DOHH2 (cell line): ENCODE data around the gene COL27A1.

Experiments
- H3F3A ChIP-seq: fragments of 200-600 bp; sonication (generic), shearing (Covaris generic); 2 replicates; pipeline ENCODE4 v1.6.0; 2016; ENCODE audit warnings: antibody characterized with exemption, mild to moderate bottlenecking; ENCODE audit not compliant: control insufficient read depth, insufficient read depth
- H3K27ac ChIP-seq: fragments of 200-600 bp; sonication (generic); 2 replicates; pipeline ENCODE4 v1.5.1; 2014; ENCODE audit warnings: low read depth, mild to moderate bottlenecking, low read length, moderate library complexity
- H3K27me3 ChIP-seq: fragments of 200-600 bp; sonication (generic); 2 replicates; pipeline ENCODE4 v1.6.1; 2014; ENCODE audit warnings: mild to moderate bottlenecking, low read length, mixed read lengths; ENCODE audit not compliant: control insufficient read depth
- H3K36me3 ChIP-seq: fragments of 200-600 bp; sonication (generic); 2 replicates; pipeline ENCODE4 v1.6.1; 2014; ENCODE audit warnings: mild to moderate bottlenecking, low read length, moderate library complexity, mixed read lengths; ENCODE audit not compliant: control insufficient read depth
- H3K4me1 ChIP-seq: fragments of 200-600 bp; sonication (generic); 2 replicates; pipeline ENCODE4 v1.6.1; 2014; ENCODE audit warnings: mild to moderate bottlenecking, low read length, mixed read lengths; ENCODE audit not compliant: control insufficient read depth
- H3K4me2 ChIP-seq: fragments of 200-600 bp; sonication (generic); 2 replicates; pipeline ENCODE4 v1.6.0; 2014; ENCODE audit warnings: mild to moderate bottlenecking, low read length, moderate library complexity
- H3K4me3 ChIP-seq: fragments of 200-600 bp; sonication (generic); 2 replicates; pipeline ENCODE4 v1.5.1; 2014; ENCODE audit warnings: mild to moderate bottlenecking, low read length, mixed read lengths
- H3K79me2 ChIP-seq: fragments of 200-600 bp; sonication (generic); 2 replicates; pipeline ENCODE4 v1.6.1; 2014; ENCODE audit warnings: mild to moderate bottlenecking, low read length, mixed read lengths; ENCODE audit not compliant: control insufficient read depth
- H3K9me2 ChIP-seq: fragments of 200-600 bp; sonication (generic); replicated peaks from 2 replicates; pipeline ENCODE4 v1.6.1; 2014; ENCODE audit warnings: mild to moderate bottlenecking, low read length, mixed read lengths; ENCODE audit not compliant: control insufficient read depth
- H3K9me3 ChIP-seq: fragments of 200-600 bp; sonication (generic); 2 replicates; pipeline ENCODE4 v1.6.1; 2014; ENCODE audit warnings: antibody characterized with exemption, low read length, mixed read lengths; ENCODE audit not compliant: control insufficient read depth, insufficient read depth
- H4K20me1 ChIP-seq: fragments of 200-600 bp; sonication (generic); 2 replicates; pipeline ENCODE4 v1.6.0; 2014; ENCODE audit warnings: low read depth, mild to moderate bottlenecking, antibody characterized with exemption, low read length, moderate library complexity; ENCODE audit not compliant: control insufficient read depth, insufficient read depth
- EZH2phosphoT487 ChIP-seq: fragments of 200-600 bp; sonication (generic); IDR thresholded peaks from 2 replicates; pipeline ENCODE4 v1.6.1; 2017; ENCODE audit warnings: borderline replicate concordance, mild to moderate bottlenecking, antibody characterized with exemption, low read length, moderate library complexity, mixed read lengths
- TF ChIP-seq, protein P1 (sequence below): fragments of 200-600 bp; sonication (generic); IDR thresholded peaks from one replicate; pipeline ENCODE4 v1.5.1; 2014; ENCODE audit warnings: antibody characterized with exemption, mild to moderate bottlenecking, low read depth, low read length; ENCODE audit not compliant: poor library complexity, severe bottlenecking

COL27A1 gene

DNA sequence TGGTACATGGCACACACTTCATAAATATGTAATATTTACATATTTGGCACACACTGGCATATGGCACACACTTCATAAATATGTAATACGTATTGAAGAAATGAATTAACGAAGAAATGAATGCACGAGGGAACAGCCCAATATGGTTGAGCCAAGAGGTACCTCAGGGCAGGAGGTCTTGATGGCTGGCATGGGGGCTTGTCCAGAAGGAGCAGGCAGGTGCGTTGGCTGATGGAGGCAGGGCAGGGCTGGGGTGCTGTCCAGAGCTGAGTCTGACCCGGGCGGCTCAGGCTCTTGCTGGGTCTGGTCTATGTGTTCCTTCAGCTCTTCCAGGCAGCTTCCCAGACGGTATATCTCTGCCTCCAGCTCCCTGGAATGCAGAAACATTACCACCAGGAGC lies 206.2 kb downstream of the COL27A1 start:
- Histone ChIP-seq H3K27me3 (no peaks in the 10 kb centered on the region), H3K27ac (no peak overlapping the region), H3K79me2 (peaks cover 67% of the 10 kb centered on the region), H3K36me3 (peaks cover 96% of the 10 kb centered on the region), H3K4me1 (peaks cover 36% of the 10 kb centered on the region), H3K4me3 (no peak overlapping the region), H3K4me2 (no peak overlapping the region), H3F3A (peaks cover 20% of the 10 kb centered on the region), H3K9me2 (no peaks in the 10 kb centered on the region), H3K9me3 (no peaks in the 10 kb centered on the region), H4K20me1 (no peaks in the 10 kb centered on the region)
- TF ChIP-seq, protein P1, sequence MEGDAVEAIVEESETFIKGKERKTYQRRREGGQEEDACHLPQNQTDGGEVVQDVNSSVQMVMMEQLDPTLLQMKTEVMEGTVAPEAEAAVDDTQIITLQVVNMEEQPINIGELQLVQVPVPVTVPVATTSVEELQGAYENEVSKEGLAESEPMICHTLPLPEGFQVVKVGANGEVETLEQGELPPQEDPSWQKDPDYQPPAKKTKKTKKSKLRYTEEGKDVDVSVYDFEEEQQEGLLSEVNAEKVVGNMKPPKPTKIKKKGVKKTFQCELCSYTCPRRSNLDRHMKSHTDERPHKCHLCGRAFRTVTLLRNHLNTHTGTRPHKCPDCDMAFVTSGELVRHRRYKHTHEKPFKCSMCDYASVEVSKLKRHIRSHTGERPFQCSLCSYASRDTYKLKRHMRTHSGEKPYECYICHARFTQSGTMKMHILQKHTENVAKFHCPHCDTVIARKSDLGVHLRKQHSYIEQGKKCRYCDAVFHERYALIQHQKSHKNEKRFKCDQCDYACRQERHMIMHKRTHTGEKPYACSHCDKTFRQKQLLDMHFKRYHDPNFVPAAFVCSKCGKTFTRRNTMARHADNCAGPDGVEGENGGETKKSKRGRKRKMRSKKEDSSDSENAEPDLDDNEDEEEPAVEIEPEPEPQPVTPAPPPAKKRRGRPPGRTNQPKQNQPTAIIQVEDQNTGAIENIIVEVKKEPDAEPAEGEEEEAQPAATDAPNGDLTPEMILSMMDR: no peak
- TF ChIP-seq EZH2phosphoT487: no peak
